ENCODE measurements around the gene NETO2.

- TF ChIP-seq CTCF (IDR thresholded peaks at IDR 0.05 in 8 of 11, conservative IDR thresholded peaks at IDR 0.05 in 3 of 11) (no peak), POLR2A (IDR thresholded peaks at IDR 0.05) (no peak)
Measured at GRCh38 chr16:47096297-47096696, 47.4 kb downstream of the NETO2 start.
